SIG-M5 treated with dmso at 0.1 percent for 504 hours (cell line): ENCODE data around the gene ASIC5.
"Not testable (repeated sequence)": the region's sequence is repeated elsewhere in the genome, so short reads cannot be mapped to it uniquely, and the experiment has no call there.

Experiments
- DNase-seq: peaks from one replicate; lab custom pipeline; 2025; ENCODE audit not compliant: unreplicated experiment; lab: John Stamatoyannopoulos, UW

The ASIC5 gene, protein sequence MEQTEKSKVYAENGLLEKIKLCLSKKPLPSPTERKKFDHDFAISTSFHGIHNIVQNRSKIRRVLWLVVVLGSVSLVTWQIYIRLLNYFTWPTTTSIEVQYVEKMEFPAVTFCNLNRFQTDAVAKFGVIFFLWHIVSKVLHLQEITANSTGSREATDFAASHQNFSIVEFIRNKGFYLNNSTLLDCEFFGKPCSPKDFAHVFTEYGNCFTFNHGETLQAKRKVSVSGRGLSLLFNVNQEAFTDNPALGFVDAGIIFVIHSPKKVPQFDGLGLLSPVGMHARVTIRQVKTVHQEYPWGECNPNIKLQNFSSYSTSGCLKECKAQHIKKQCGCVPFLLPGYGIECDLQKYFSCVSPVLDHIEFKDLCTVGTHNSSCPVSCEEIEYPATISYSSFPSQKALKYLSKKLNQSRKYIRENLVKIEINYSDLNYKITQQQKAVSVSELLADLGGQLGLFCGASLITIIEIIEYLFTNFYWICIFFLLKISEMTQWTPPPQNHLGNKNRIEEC

DNA sequence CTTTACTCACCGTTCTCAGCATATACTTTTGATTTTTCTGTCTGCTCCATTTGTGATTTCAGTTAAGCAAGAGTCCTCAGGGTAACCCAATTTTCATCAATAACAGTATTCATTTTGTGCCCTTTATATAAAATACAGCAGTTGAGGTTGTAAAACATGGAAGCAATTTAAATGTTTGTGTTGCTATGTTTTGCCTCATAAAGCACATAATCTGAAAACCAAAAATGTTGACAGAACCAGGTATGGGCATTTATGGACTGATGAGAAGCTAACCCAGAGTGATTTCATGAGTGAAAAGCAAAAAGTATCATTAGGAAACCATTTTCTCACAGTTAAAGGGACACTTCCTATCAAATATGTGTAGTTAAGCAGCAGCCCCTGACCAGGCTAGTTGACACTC lies at the start of gene ASIC5:
ASIC5 (minus strand) TSS at position 101 of the 400 bp plus-strand sequence; CDS start at position 50, 51 bp downstream.
- DNase-seq: no peak

DNA sequence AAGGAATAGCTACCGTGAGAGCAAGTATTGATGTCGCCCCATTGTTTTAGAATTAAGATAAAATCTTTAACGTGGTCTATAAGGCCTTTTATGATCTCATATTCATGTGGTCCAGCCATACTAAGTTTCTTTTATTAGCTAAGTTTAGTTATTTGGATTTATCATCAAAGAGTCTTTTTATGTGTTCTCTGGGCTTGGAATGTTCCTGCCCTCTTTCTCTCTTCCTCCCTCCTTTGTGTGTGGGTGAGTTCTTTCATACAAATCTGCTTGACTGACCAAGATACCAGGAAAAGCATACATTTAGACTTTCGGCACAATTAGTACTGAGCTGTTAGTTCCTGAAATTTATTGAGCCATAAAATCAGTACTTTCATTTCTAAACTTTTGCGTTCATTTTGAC lies 48.7 kb upstream of the ASIC5 start:
- no peak for DNase-seq

DNA sequence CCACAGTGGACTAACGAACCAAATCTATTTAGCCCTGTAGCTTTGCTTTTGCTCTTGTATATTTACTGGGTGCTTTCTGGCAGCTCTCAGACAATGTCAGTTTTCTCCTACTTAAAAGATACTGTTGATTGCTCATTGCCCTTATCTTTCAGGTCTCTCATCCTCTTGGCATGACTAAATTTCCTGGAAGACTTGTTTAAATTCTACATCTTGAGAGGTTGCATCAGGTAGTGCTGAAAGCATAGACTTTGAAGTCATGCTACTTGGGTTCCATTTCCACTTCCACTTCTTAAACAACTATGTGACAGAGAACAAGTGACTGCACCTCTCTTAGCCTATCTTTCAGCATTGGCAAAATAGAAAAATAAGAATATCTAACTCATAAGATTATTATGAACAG lies 45.8 kb upstream of the ASIC5 start:
- no peak for DNase-seq

DNA sequence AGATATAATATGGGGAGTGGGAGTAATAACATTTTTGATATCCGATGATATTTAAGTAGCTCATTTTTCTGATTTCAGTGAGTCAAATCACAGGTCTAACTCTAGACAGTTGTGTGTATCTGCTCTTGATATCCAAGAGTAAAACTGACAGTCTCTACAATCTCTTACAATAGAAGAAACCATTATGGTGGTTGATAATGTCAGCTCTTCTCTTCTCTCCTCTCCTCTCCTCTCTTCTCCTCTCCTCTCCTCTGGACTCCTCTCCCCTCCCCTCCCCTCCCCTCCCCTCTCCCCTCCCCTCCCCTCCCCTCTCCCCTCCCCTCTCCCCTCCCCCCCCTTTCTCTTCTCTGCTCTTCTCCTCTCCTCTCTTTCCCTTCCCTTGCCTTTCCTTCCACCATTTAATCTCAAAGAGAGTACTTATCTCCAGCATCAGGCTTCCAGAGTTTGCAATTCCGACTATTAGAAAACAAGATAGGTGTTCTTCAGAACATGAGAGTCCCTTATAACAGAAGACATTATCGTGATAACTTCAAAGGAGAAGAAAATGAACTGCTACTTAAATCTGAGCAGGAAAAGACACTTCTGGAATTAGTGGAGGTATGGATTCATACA lies 43.6 kb upstream of the ASIC5 start:
- DNase-seq: no peak

DNA sequence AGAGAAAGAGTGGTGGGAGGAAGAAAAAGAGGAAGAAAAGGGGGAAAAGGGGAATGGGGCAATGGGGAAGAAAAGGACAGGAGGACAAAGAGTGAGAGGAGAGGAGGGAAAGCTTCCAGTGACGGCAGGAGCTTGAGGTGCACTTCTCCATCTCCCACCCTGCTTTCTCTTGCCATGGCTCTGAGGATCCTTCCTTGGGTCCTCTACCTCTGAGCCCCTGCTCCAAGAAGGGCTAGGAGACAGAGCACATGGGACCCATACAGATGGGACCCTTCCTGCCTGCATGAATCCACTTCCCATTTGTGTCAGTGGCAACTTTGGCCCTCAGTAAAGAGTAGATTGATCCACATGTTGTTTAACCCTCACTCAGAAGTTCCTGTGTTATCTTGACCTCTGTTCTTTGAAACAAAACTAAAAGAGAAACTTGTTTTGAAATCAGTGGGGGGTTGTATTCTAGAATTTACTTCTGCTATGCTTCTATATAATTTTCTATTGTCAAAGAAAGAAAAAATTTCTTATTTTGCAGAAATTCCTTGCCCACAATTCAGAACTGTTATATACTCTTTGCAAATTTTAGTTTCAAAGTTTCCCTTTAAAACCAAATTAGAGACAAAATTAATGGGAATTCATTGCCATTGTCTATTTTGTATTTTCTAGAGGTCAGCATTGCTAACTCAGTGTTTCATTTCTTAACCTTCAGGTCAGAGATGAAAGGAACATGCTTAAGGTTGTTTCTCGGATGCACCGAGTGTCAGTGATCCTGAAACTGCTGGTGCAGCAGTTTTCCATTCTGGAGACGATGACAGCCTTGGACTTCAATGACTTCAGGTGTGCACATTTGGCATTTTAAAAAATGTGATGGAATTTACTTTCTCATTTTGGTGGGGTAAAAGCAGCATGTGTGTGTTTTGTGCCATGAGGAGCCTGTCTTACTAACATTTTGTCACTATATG lies 42.4 kb upstream of the ASIC5 start:
- no peak for DNase-seq

DNA sequence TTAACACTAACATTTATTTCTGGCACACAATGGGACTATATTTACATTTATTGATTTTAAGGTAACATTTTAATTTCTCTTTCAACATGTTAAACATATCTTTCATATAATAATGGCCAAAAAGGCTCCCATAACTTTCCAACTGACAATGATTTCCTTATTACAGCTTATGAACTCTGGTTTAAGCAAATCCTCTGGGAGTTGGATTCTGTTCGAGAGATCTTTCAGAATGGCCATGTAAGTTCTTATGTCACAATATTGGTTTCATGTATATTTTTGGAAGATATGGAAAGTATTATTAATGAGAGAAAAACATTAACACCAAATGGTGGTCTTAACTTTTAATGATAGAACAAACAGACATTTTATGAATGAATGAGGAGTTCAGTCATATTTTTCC lies 41.5 kb upstream of the ASIC5 start:
- no peak for DNase-seq

DNA sequence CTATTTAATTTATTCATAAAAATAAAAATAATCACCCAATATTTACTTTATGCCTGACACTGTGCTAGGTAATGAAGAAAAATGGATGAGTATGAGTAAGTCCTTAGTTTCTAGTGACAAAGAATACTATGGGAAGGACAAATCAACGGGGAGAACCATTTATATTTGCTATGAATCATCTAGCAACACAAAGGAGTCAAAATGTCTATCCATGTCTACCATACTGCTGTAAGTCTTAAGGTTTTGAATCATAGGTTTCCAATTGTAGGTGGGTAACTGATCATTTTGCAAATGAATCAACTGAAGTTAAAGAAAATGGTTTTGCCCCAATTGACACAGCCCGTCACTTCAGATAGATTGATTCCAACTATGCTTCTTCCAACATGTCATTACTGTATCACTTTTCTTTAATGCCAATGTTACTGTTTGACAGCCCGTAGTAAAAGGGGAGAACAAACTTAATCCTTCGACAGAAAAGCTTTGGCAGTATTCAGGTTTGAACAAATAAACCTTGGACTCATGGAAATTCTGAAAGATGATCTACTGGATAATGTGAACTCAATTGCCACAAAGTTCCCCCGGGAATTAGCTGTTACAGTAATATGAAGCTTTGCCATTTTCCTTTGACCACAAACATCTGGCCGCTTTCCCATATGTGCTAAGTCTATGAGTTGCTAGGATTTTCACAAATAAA lies 40.6 kb upstream of the ASIC5 start:
- DNase-seq: no peak

DNA sequence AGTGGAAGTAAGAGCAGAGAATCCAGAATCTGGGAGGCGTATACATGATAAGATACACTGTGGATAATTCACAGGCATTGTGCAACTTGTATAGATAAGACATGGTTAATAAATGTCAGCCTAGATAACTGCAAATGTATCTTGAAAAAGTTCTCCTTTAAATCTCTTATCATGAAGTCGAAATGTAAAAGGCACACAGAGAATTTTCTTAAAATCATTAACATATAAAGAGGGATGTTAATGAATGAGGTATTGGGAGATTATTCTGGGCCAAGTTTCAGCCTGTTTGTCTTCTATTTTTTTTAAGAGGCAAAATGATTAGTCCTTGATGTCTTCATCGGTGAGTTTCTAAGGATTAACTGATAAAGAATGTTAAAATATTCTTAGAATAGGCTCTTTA lies 38.3 kb upstream of the ASIC5 start:
- DNase-seq: no peak

DNA sequence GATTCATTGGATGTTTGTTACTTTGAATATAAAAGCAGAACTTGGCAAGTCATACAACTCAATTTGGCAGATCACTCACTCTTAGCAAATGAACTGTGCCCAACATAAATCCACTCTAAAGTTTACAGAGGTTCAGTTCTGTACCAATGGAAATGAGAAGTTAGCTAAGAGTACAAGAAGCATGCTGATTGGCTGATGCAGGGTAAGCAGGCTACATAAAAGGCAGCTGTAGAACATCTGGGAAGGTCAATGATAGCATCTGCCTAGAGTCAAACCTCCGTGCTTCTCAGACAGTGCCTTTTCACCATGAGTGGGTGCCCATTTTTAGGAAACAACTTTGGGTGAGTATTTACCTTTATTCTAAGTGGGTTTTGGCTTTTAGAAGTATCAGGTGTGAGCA lies 37.4 kb upstream of the ASIC5 start, which contains the start of gene TDO2:
TDO2 (plus strand) TSS at position 244 of the 400 bp plus-strand sequence; CDS start at position 307, 63 bp downstream.
- no peak for DNase-seq

DNA sequence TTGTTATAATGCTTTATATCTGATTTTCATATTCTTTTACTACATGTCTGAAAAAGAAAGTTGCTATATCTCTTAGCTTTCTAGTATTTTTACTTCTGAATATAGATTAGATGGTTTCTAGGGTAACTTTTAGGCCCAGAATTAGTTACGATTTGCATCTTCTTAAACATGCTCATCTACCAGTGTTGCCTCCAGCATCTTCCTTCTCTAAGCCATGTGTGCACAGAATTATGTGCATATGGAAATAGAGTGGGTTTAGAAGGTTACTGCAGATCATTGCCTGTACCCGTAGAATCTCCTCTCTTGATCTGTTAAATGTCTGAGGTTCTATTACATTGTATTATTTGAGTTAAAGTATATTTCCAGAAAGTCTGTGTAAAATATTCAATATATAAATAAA lies 34.9 kb upstream of the ASIC5 start:
- DNase-seq: no peak

DNA sequence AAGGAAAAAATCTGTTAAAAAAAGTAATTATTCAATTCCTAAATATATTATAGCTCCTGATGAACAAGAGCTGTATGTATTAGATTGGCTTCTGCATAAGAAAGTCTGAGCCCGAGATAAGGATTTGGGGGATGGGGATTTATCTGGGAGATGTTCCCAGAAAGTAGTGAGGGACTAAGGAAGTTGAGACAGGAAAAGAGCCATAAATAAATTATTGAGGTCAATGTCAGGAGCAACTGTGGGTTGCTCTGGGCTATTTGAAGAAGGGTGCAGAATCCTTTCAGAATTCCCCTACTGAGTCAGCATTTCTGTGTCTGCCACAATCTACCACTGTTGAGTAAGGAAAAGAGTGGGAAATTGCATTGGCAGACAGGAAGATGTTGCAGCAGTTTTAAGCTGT lies 34.3 kb upstream of the ASIC5 start:
- DNase-seq: no peak

DNA sequence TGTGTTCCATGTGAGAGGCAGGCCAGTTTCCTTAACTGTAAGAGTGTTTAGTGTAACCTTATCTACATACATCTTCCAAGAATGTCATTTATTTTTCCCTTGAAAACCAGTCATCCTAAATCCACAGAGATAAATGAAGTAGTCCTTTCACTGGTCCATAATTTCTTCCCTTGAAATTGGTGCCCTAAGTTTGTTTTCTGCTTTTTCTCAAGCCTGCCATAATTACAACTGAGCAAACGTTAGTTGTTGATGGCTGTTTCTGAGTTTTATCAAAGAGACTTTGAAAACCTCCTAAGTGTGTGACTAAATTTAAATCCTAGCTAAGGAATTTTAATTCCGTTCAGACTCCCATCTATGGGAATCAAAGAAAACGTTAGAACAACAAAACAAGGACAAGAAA lies 33.8 kb upstream of the ASIC5 start:
- DNase-seq: no peak

DNA sequence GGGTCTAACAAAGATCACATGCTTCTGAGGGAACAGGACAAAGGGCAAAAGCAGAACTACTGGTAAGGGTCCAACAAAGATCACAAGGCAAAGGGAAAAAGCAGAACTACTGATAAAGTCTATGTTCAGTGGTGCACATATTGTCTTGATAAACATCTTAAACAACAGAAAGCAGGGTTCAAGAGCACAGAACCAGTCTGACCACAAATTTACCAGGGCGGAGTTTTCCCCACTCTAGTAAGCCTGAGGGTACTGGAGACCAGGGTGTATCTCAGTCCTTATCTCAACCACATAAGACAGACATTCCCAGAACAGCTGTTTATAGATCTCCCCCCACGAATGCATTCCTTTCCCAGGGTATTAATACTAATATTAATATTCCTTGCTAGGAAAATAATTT lies 32.3 kb upstream of the ASIC5 start:
- DNase-seq: not testable (repeated sequence)

DNA sequence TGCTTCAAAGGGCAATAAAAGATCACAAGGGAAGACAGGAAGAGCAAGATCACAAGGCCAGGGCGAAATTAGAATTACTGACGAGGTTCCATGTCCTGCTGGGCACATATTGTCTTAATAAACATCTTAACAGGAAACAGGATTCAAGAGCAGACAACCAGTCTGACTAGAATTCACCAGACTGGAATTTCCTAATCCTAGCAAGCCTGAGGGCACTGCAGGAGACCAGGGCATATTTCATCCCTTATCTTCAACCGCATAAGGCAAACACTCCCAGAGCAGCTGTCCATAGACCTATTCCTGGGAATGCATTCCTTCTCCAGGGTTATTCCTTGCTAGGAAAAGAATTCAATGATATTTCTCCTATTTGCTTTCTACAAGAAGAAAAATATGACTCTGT lies 25.0 kb upstream of the ASIC5 start:
- DNase-seq: no peak

DNA sequence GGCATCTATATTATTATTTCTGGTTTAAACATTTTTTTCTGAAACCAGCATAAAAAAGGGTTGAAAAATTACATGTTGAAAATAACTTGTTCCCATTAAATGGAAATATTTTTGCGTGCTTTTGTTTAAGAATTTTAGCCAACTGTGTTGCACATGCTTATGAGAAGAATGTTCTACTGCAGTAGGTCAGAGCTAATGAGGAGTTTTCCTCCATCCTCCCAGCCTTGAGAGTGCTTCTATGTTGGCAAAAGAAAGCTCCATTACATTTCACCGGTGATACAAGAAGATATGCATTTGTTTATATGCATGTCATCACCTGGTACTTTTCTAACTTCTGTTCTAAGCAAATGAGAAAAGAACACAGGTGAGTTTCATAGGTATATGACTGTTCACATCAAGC lies 23.9 kb upstream of the ASIC5 start:
- no peak for DNase-seq

DNA sequence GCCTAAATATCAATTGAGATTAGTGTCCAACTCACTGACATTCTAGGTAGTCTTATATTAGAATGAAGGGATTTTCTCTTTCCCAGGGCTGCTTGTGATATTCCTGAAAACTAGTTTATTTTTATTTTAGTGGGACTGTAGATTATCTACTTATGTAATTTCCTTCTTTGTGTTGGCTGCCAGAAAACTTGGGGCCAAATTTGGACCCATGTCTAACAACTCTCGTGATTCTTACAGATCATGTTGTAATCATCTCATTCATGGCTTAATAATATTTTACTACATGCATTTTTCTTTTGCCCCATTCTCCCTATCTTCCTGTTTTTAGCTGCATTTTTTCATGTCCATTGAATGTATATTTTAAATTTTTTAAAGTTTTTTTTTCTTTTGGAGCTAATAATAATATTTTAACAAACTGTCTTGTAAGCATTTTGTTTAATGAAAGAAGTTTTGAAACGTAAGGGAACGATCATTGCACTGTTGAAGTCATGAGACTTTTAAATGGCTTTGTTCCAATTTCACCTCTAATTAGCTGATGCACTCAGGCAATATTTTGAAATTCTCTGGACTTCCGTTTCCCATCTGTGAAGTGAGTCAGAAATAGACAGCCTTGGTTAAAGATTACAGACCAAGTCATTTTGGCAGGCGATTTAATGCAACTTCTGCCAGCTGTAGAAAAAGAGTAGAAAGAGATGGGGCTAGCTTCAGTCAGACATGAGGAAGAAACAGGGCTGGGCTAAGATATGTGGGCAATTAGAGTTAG lies 23.1 kb upstream of the ASIC5 start:
- DNase-seq: peak; percentile 86

DNA sequence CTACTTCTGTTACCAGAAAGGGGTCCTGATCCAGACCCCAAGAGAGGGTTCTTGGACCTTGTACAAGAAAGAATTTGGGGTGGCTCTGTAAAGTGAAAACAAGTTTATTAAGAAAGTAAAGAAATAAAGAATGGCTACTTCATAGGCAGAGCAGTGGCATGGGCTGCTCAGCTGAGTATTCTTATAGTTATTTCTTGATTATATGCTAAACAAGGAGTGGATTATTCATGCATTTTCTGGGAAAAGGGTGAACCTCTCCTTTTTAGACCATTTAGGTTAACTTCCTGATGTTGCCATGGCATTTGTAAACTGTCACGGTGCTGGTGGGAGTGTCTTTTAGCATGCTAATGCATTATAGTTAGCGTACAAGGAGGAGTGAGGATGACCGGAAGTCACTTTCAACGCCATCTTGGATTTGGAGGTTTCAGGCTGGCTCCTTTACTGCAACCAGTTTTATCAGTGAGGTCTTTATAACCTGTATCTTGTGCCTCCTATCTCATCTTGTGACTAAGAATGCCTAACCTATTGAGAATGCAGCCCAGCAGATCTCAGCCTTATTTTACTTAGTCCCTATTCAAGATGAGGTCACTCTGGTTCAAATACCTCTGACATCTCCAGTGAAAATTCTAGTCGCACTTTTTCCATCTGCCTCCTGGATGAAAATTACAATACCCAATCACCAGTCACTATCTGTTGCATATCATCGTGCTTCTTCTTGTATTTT lies 21.9 kb upstream of the ASIC5 start:
- DNase-seq: no peak

DNA sequence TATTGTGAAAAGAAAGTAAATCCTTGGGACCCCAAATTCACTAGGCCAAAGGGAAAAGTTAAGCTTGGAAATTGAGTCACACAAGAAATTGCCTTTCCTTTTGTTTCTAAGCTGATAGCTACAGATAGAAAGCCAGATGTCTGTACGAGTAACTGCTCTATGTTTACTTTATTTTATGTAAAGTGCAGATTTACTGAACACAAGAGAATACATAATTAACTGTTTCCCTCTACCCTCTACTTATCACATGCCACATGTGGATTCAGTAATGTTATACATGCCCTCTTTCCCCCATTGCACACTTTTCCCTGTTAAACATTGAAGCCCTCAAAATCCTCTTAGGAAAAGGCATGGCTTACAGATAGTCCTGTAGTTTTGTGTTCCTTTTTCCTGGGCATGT lies 21.0 kb upstream of the ASIC5 start:
- DNase-seq: no peak

DNA sequence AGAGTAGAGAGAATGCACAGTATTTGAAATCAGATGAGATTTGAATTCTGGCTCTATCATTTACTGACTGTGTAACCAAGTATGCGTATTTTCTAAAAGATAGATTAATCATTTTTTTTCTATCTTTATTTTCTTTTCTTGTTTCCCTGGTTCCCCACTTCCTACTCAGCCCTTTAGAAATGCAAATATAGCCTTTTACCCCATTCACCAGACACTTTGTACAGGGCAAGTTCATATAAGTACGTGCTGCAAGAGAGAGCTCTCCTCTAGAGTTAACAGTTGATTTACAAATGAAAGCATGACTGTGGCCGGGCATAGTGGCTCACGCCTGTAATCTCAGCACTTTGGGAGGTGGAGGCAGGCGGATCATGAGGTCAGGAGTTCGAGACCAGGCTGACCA lies 19.6 kb upstream of the ASIC5 start:
- DNase-seq: no peak
